Measurements from ENCODE around the gene SORCS2.

SORCS2 gene

GRCh38 chr4:7434766-7435150, 242.4 kb downstream of the SORCS2 start, which contains the start of gene PSAPL1:
Gene PSAPL1, minus strand, starts transcription at chr4:7434930. Its CDS starts 51 bp downstream, at chr4:7434879.
- peaks cover 2% of the 10 kb centered on the region in 2 donors for H3K27me3 ChIP-seq (ENCODE audit: control insufficient read depth in 1 of 2, insufficient read depth in 2 of 2, low read length in 2 of 2)
- H3K4me3 ChIP-seq (ENCODE audit: low read length in 2 of 2): no peak within 1 kb of the TSS
- H3K9me3 ChIP-seq (ENCODE audit: control insufficient read depth in 2 of 2, low read length in 2 of 2): peaks cover 0 to 2% of the 10 kb centered on the region in 2 donors
- peaks cover 2% of the 10 kb centered on the region for H3K4me1 ChIP-seq (ENCODE audit: control insufficient read depth, insufficient read depth, low read length)
- H3K27ac ChIP-seq (ENCODE audit: low read length): no peak within 1 kb of the TSS
- no peaks in the 10 kb centered on the region for H3K36me3 ChIP-seq (ENCODE audit: control insufficient read depth in 2 of 2, insufficient read depth in 2 of 2, low read length in 2 of 2)
- H3K9ac ChIP-seq (ENCODE audit: low read length in 2 of 2): no peak within 1 kb of the TSS

- Histone ChIP-seq H3K9me3 (ENCODE audit: control insufficient read depth in 2 of 2, low read length in 2 of 2) (peaks cover 0 to 2% of the 10 kb centered on the region in 2 donors), H3K4me3 (ENCODE audit: low read length in 2 of 2) (no peak overlapping the region), H3K4me1 (ENCODE audit: control insufficient read depth, insufficient read depth, low read length) (peaks cover 2% of the 10 kb centered on the region), H3K27ac (ENCODE audit: low read length) (no peak overlapping the region), H3K9ac (ENCODE audit: low read length in 2 of 2) (no peak overlapping the region), H3K36me3 (ENCODE audit: control insufficient read depth in 2 of 2, insufficient read depth in 2 of 2, low read length in 2 of 2) (no peaks in the 10 kb centered on the region), H3K27me3 (ENCODE audit: control insufficient read depth in 1 of 2, insufficient read depth in 2 of 2, low read length in 2 of 2) (peaks cover 2% of the 10 kb centered on the region in 2 donors)
These were observed 243.2 kb downstream of the SORCS2 start for GRCh38 chr4:7435471-7436061.

- Histone ChIP-seq H3K4me1 (ENCODE audit: control insufficient read depth, insufficient read depth, low read length) (peaks cover 2% of the 10 kb centered on the region), H3K9me3 (ENCODE audit: control insufficient read depth in 2 of 2, low read length in 2 of 2) (peaks cover 0 to 2% of the 10 kb centered on the region in 2 donors), H3K27ac (ENCODE audit: low read length) (no peak overlapping the region), H3K9ac (ENCODE audit: low read length in 2 of 2) (no peak overlapping the region), H3K4me3 (ENCODE audit: low read length in 2 of 2) (no peak overlapping the region), H3K27me3 (ENCODE audit: control insufficient read depth in 1 of 2, insufficient read depth in 2 of 2, low read length in 2 of 2) (peaks cover 2% of the 10 kb centered on the region in 2 donors), H3K36me3 (ENCODE audit: control insufficient read depth in 2 of 2, insufficient read depth in 2 of 2, low read length in 2 of 2) (no peaks in the 10 kb centered on the region)
These were observed 243.9 kb downstream of the SORCS2 start for GRCh38 chr4:7436256-7436655.

GRCh38 chr4:7439699-7440098, 247.4 kb downstream of the SORCS2 start:
- Histone ChIP-seq H3K9ac (ENCODE audit: low read length in 2 of 2) (no peak overlapping the region), H3K36me3 (ENCODE audit: control insufficient read depth in 2 of 2, insufficient read depth in 2 of 2, low read length in 2 of 2) (no peaks in the 10 kb centered on the region), H3K4me1 (ENCODE audit: control insufficient read depth, insufficient read depth, low read length) (peaks cover 2% of the 10 kb centered on the region), H3K27me3 (ENCODE audit: control insufficient read depth in 1 of 2, insufficient read depth in 2 of 2, low read length in 2 of 2) (peaks cover 2% of the 10 kb centered on the region in 2 donors), H3K4me3 (ENCODE audit: low read length in 2 of 2) (no peak overlapping the region), H3K9me3 (ENCODE audit: control insufficient read depth in 2 of 2, low read length in 2 of 2) (peaks cover 0 to 2% of the 10 kb centered on the region in 2 donors), H3K27ac (ENCODE audit: low read length) (no peak overlapping the region)

GRCh38 chr4:7441201-7441600, 248.9 kb downstream of the SORCS2 start:
- Histone ChIP-seq H3K27ac (ENCODE audit: low read length) (no peak overlapping the region), H3K36me3 (ENCODE audit: control insufficient read depth in 2 of 2, insufficient read depth in 2 of 2, low read length in 2 of 2) (no peaks in the 10 kb centered on the region), H3K27me3 (ENCODE audit: control insufficient read depth in 1 of 2, insufficient read depth in 2 of 2, low read length in 2 of 2) (peaks cover 0 to 2% of the 10 kb centered on the region in 2 donors), H3K4me1 (ENCODE audit: control insufficient read depth, insufficient read depth, low read length) (no peaks in the 10 kb centered on the region), H3K9me3 (ENCODE audit: control insufficient read depth in 2 of 2, low read length in 2 of 2) (peaks cover 0 to 2% of the 10 kb centered on the region in 2 donors), H3K9ac (ENCODE audit: low read length in 2 of 2) (no peak overlapping the region), H3K4me3 (ENCODE audit: low read length in 2 of 2) (no peak overlapping the region)

GRCh38 chr4:7442574-7443162, 250.3 kb downstream of the SORCS2 start:
- H3K27me3 ChIP-seq (ENCODE audit: control insufficient read depth in 1 of 2, insufficient read depth in 2 of 2, low read length in 2 of 2): peaks cover 3 to 4% of the 10 kb centered on the region in 2 donors
- H3K27ac ChIP-seq (ENCODE audit: low read length): no peak overlapping the region
- no peaks in the 10 kb centered on the region for H3K36me3 ChIP-seq (ENCODE audit: control insufficient read depth in 2 of 2, insufficient read depth in 2 of 2, low read length in 2 of 2)
- H3K4me3 ChIP-seq (ENCODE audit: low read length in 2 of 2): no peak overlapping the region
- H3K9ac ChIP-seq (ENCODE audit: low read length in 2 of 2): no peak overlapping the region
- H3K9me3 ChIP-seq (ENCODE audit: control insufficient read depth in 2 of 2, low read length in 2 of 2): peaks cover 0 to 2% of the 10 kb centered on the region in 2 donors
- no peaks in the 10 kb centered on the region for H3K4me1 ChIP-seq (ENCODE audit: control insufficient read depth, insufficient read depth, low read length)

- Histone ChIP-seq H3K27ac (ENCODE audit: low read length) (no peak overlapping the region), H3K9me3 (ENCODE audit: control insufficient read depth in 2 of 2, low read length in 2 of 2) (peaks cover 0 to under 1% of the 10 kb centered on the region in 2 donors), H3K4me1 (ENCODE audit: control insufficient read depth, insufficient read depth, low read length) (no peaks in the 10 kb centered on the region), H3K4me3 (ENCODE audit: low read length in 2 of 2) (no peak overlapping the region), H3K9ac (ENCODE audit: low read length in 2 of 2) (no peak overlapping the region), H3K27me3 (ENCODE audit: control insufficient read depth in 1 of 2, insufficient read depth in 2 of 2, low read length in 2 of 2) (peaks cover 2 to 3% of the 10 kb centered on the region in 2 donors), H3K36me3 (ENCODE audit: control insufficient read depth in 2 of 2, insufficient read depth in 2 of 2, low read length in 2 of 2) (no peaks in the 10 kb centered on the region)
These were observed 252.0 kb downstream of the SORCS2 start for GRCh38 chr4:7444314-7444713.

GRCh38 chr4:7444731-7445130, 252.4 kb downstream of the SORCS2 start:
- H3K36me3 ChIP-seq (ENCODE audit: control insufficient read depth in 2 of 2, insufficient read depth in 2 of 2, low read length in 2 of 2): no peaks in the 10 kb centered on the region
- H3K27me3 ChIP-seq (ENCODE audit: control insufficient read depth in 1 of 2, insufficient read depth in 2 of 2, low read length in 2 of 2): peaks cover 2 to 3% of the 10 kb centered on the region in 2 donors
- H3K9me3 ChIP-seq (ENCODE audit: control insufficient read depth in 2 of 2, low read length in 2 of 2): no peaks in the 10 kb centered on the region
- no peak overlapping the region for H3K27ac ChIP-seq (ENCODE audit: low read length)
- H3K4me1 ChIP-seq (ENCODE audit: control insufficient read depth, insufficient read depth, low read length): no peaks in the 10 kb centered on the region
- H3K4me3 ChIP-seq (ENCODE audit: low read length in 2 of 2): no peak overlapping the region
- H3K9ac ChIP-seq (ENCODE audit: low read length in 2 of 2): no peak overlapping the region

GRCh38 chr4:7447236-7447635, 254.9 kb downstream of the SORCS2 start:
- H3K36me3 ChIP-seq (ENCODE audit: control insufficient read depth in 2 of 2, insufficient read depth in 2 of 2, low read length in 2 of 2): no peaks in the 10 kb centered on the region
- peaks cover 2 to 3% of the 10 kb centered on the region in 2 donors for H3K27me3 ChIP-seq (ENCODE audit: control insufficient read depth in 1 of 2, insufficient read depth in 2 of 2, low read length in 2 of 2)
- no peak overlapping the region for H3K4me3 ChIP-seq (ENCODE audit: low read length in 2 of 2)
- no peak overlapping the region for H3K27ac ChIP-seq (ENCODE audit: low read length)
- H3K9me3 ChIP-seq (ENCODE audit: control insufficient read depth in 2 of 2, low read length in 2 of 2): no peaks in the 10 kb centered on the region
- no peak overlapping the region for H3K9ac ChIP-seq (ENCODE audit: low read length in 2 of 2)
- no peaks in the 10 kb centered on the region for H3K4me1 ChIP-seq (ENCODE audit: control insufficient read depth, insufficient read depth, low read length)

GRCh38 chr4:7448036-7448435, 255.7 kb downstream of the SORCS2 start:
- peaks cover 2 to 3% of the 10 kb centered on the region in 2 donors for H3K27me3 ChIP-seq (ENCODE audit: control insufficient read depth in 1 of 2, insufficient read depth in 2 of 2, low read length in 2 of 2)
- H3K4me3 ChIP-seq (ENCODE audit: low read length in 2 of 2): no peak overlapping the region
- H3K9ac ChIP-seq (ENCODE audit: low read length in 2 of 2): no peak overlapping the region
- no peak overlapping the region for H3K27ac ChIP-seq (ENCODE audit: low read length)
- no peaks in the 10 kb centered on the region for H3K4me1 ChIP-seq (ENCODE audit: control insufficient read depth, insufficient read depth, low read length)
- no peaks in the 10 kb centered on the region for H3K36me3 ChIP-seq (ENCODE audit: control insufficient read depth in 2 of 2, insufficient read depth in 2 of 2, low read length in 2 of 2)
- no peaks in the 10 kb centered on the region for H3K9me3 ChIP-seq (ENCODE audit: control insufficient read depth in 2 of 2, low read length in 2 of 2)

GRCh38 chr4:7450775-7451433, 258.6 kb downstream of the SORCS2 start:
- Histone ChIP-seq H3K27me3 (ENCODE audit: control insufficient read depth in 1 of 2, insufficient read depth in 2 of 2, low read length in 2 of 2) (peaks cover 2 to 3% of the 10 kb centered on the region in 2 donors), H3K9ac (ENCODE audit: low read length in 2 of 2) (no peak overlapping the region), H3K27ac (ENCODE audit: low read length) (no peak overlapping the region), H3K9me3 (ENCODE audit: control insufficient read depth in 2 of 2, low read length in 2 of 2) (no peaks in the 10 kb centered on the region), H3K4me1 (ENCODE audit: control insufficient read depth, insufficient read depth, low read length) (no peaks in the 10 kb centered on the region), H3K36me3 (ENCODE audit: control insufficient read depth in 2 of 2, insufficient read depth in 2 of 2, low read length in 2 of 2) (no peaks in the 10 kb centered on the region), H3K4me3 (ENCODE audit: low read length in 2 of 2) (no peak overlapping the region)

All from stomach smooth muscle (tissue), 2 donors.